ENCODE results near the gene CSF3R. TPM values are rescaled to one million over a fixed set of nuclear protein-coding genes. Genes with fewer than 3 reads are reported as not detected.

The CSF3R gene
- total RNA-seq, 2 experiments from 2014 or later = 3.7 to 4.1 TPM

GRCh38 chr1:36530261-36530660, 47.5 kb upstream of the CSF3R start:
- peaks cover 19% of the 10 kb centered on the region for H3K27me3 Mint-ChIP-seq
- POLR2A ChIA-PET = no interaction called here
- Histone ChIP-seq H3K9me3 (ENCODE audit: control insufficient read depth in 1 of 2, insufficient read depth in 1 of 2, low read length in 2 of 2) (no peaks in the 10 kb centered on the region), H3K36me3 (ENCODE audit: insufficient read depth, low read length) (no peaks in the 10 kb centered on the region), H3K27me3 (ENCODE audit: control insufficient read depth in 1 of 2, insufficient read depth in 2 of 2, low read length in 2 of 2) (peaks cover 0 to 8% of the 10 kb centered on the region in 2 experiments), H3K27ac (ENCODE audit: low read depth in 1 of 2, low read length in 2 of 2) (no peak overlapping the region), H3K4me1 (ENCODE audit: insufficient read depth, low read length) (no peaks in the 10 kb centered on the region), H3K4me3 (ENCODE audit: low read length) (no peak overlapping the region)
- no peak overlapping the region for H3K27ac Mint-ChIP-seq
- H3K4me3 Mint-ChIP-seq = no peak overlapping the region
- no peaks in the 10 kb centered on the region for H3K4me1 Mint-ChIP-seq (ENCODE audit: low read depth)
- TF ChIP-seq, protein P1, sequence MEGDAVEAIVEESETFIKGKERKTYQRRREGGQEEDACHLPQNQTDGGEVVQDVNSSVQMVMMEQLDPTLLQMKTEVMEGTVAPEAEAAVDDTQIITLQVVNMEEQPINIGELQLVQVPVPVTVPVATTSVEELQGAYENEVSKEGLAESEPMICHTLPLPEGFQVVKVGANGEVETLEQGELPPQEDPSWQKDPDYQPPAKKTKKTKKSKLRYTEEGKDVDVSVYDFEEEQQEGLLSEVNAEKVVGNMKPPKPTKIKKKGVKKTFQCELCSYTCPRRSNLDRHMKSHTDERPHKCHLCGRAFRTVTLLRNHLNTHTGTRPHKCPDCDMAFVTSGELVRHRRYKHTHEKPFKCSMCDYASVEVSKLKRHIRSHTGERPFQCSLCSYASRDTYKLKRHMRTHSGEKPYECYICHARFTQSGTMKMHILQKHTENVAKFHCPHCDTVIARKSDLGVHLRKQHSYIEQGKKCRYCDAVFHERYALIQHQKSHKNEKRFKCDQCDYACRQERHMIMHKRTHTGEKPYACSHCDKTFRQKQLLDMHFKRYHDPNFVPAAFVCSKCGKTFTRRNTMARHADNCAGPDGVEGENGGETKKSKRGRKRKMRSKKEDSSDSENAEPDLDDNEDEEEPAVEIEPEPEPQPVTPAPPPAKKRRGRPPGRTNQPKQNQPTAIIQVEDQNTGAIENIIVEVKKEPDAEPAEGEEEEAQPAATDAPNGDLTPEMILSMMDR (IDR thresholded peaks at IDR 0.05) = no peak
- intact Hi-C loops (cut with DNase I, micrococcal nuclease) = no loop called here
- H3K36me3 Mint-ChIP-seq (ENCODE audit: low read depth) = no peaks in the 10 kb centered on the region
- no peak for DNase-seq
- CTCF ChIA-PET = no interaction called here
- H3K9me3 Mint-ChIP-seq = no peaks in the 10 kb centered on the region
- ATAC-seq (ENCODE audit: poor library complexity) = no peak

DNA sequence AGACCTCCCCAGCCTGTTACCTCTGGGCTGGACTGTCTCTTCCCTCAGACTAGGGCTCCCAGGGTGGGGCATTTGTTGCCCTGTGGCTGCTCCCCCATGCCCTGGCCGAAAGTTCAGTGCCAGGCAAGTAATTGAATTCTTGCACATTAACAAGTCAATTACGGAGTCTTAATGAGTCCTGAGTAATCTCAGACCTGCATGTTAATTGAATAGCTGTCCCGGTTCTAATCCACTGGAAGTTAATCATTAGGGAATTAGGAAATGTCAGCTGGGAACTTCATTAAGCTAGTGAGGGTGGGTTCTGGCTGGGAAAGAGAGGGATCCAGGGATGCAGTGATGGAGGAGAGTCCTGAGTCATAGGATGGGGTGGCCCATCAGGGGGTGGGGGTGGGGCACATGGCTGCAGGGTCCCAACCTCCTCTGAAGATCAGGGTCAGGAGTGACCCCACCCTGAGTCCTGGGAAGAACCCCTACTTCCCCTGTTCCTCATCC, 47.1 kb upstream of the CSF3R start:
- Mint-ChIP-seq H3K27me3 (peaks cover 19% of the 10 kb centered on the region), H3K4me3 (no peak overlapping the region), H3K27ac (no peak overlapping the region), H3K4me1 (ENCODE audit: low read depth) (no peaks in the 10 kb centered on the region), H3K9me3 (no peaks in the 10 kb centered on the region), H3K36me3 (ENCODE audit: low read depth) (no peaks in the 10 kb centered on the region)
- no peaks in the 10 kb centered on the region for H3K9me3 ChIP-seq (ENCODE audit: control insufficient read depth in 1 of 2, insufficient read depth in 1 of 2, low read length in 2 of 2)
- no peaks in the 10 kb centered on the region for H3K4me1 ChIP-seq (ENCODE audit: insufficient read depth, low read length)
- ATAC-seq (ENCODE audit: poor library complexity) = no peak
- no peak overlapping the region for H3K4me3 ChIP-seq (ENCODE audit: low read length)
- peaks cover 0 to 8% of the 10 kb centered on the region in 2 experiments for H3K27me3 ChIP-seq (ENCODE audit: control insufficient read depth in 1 of 2, insufficient read depth in 2 of 2, low read length in 2 of 2)
- no peak for DNase-seq
- TF ChIP-seq, protein P1 (IDR thresholded peaks at IDR 0.05) = no peak
- no peaks in the 10 kb centered on the region for H3K36me3 ChIP-seq (ENCODE audit: insufficient read depth, low read length)
- intact Hi-C loops (cut with DNase I, micrococcal nuclease) = no loop called here
- CTCF ChIA-PET = no interaction called here
- H3K27ac ChIP-seq (ENCODE audit: low read depth in 1 of 2, low read length in 2 of 2) = no peak overlapping the region
- POLR2A ChIA-PET = no interaction called here

- H3K9me3 Mint-ChIP-seq = no peaks in the 10 kb centered on the region
- no peak for DNase-seq
- ATAC-seq (ENCODE audit: poor library complexity) = no peak
- intact Hi-C loops (cut with DNase I, micrococcal nuclease) = no loop called here
- H3K27me3 ChIP-seq (ENCODE audit: control insufficient read depth in 1 of 2, insufficient read depth in 2 of 2, low read length in 2 of 2) = peaks cover 0 to 8% of the 10 kb centered on the region in 2 experiments
- H3K27me3 Mint-ChIP-seq = peaks cover 14% of the 10 kb centered on the region
- H3K36me3 ChIP-seq (ENCODE audit: insufficient read depth, low read length) = no peaks in the 10 kb centered on the region
- no peaks in the 10 kb centered on the region for H3K36me3 Mint-ChIP-seq (ENCODE audit: low read depth)
- H3K27ac Mint-ChIP-seq = no peak overlapping the region
- peaks cover 5% of the 10 kb centered on the region for H3K4me1 ChIP-seq (ENCODE audit: insufficient read depth, low read length)
- TF ChIP-seq, protein P1 (IDR thresholded peaks at IDR 0.05) = no peak
- CTCF ChIA-PET = no interaction called here
- POLR2A ChIA-PET = no interaction called here
- no peak overlapping the region for H3K4me3 Mint-ChIP-seq
- H3K4me1 Mint-ChIP-seq (ENCODE audit: low read depth) = no peaks in the 10 kb centered on the region
- H3K9me3 ChIP-seq (ENCODE audit: control insufficient read depth in 1 of 2, insufficient read depth in 1 of 2, low read length in 2 of 2) = no peaks in the 10 kb centered on the region
- H3K4me3 ChIP-seq (ENCODE audit: low read length) = no peak overlapping the region
- no peak overlapping the region for H3K27ac ChIP-seq (ENCODE audit: low read depth in 1 of 2, low read length in 2 of 2)
These were observed 45.9 kb upstream of the CSF3R start for GRCh38 chr1:36528361-36529349.

Data from CD4-positive, alpha-beta T cell (primary cell).